RKO (cell line): ENCODE results near the gene CD19.
"Not testable (repeated sequence)": the region's sequence is repeated elsewhere in the genome, so short reads cannot be mapped to it uniquely, and the experiment has no call there.

Experiments used
- DNase-seq: peaks from one replicate; pipeline ENCODE4 v3.0.0-alpha.2; 2016; ENCODE audit warnings: low spot score

The CD19 gene

GRCh38 chr16:28937222-28937876 is 5.6 kb downstream of the CD19 start:
- no peak for DNase-seq

- DNase-seq = no peak
Observed at GRCh38 chr16:28938721-28939120, 7.0 kb downstream of the CD19 start.

- DNase-seq = not testable (repeated sequence)
Observed at GRCh38 chr16:28939825-28940224, 8.1 kb downstream of the CD19 start.

GRCh38 chr16:28943281-28943680 is 11.5 kb downstream of the CD19 start:
- DNase-seq = no peak

GRCh38 chr16:28946681-28947080 is 14.9 kb downstream of the CD19 start:
- DNase-seq = no peak

GRCh38 chr16:28950648-28951409 is 19.1 kb downstream of the CD19 start, which contains the start of gene NFATC2IP:
NFATC2IP (plus strand) TSS chr16:28950937; CDS start chr16:28951012, 75 bp downstream.
- peak; percentile 100 for DNase-seq

- peak; percentile 24 for DNase-seq
Observed at GRCh38 chr16:28951410-28951943, 19.7 kb downstream of the CD19 start.

- no peak for DNase-seq
Observed at GRCh38 chr16:28958216-28958615, 26.4 kb downstream of the CD19 start.

GRCh38 chr16:28958836-28959235 is 27.1 kb downstream of the CD19 start:
- no peak for DNase-seq

GRCh38 chr16:28964072-28964471 is 32.3 kb downstream of the CD19 start:
- no peak for DNase-seq

GRCh38 chr16:28964496-28964895 is 32.7 kb downstream of the CD19 start:
- no peak for DNase-seq

- no peak for DNase-seq
Observed at GRCh38 chr16:28967156-28967555, 35.4 kb downstream of the CD19 start.

GRCh38 chr16:28969696-28970095 is 37.9 kb downstream of the CD19 start:
- not testable (repeated sequence) for DNase-seq

GRCh38 chr16:28974007-28974436 is 42.3 kb downstream of the CD19 start:
- DNase-seq = peak; percentile 76

GRCh38 chr16:28974437-28975157 is 42.8 kb downstream of the CD19 start, which contains the start of gene SPNS1:
SPNS1 (plus strand) TSS chr16:28974778; CDS start chr16:28975152, 374 bp downstream.
- DNase-seq = peak; percentile 97

- peak; percentile 40 for DNase-seq
Observed at GRCh38 chr16:28975158-28975599, 43.4 kb downstream of the CD19 start.

GRCh38 chr16:28977703-28978662 is 46.2 kb downstream of the CD19 start:
- no peak for DNase-seq

- DNase-seq = not testable (repeated sequence)
Observed at GRCh38 chr16:28980330-28980729, 48.6 kb downstream of the CD19 start.

GRCh38 chr16:28980929-28981328 is 49.2 kb downstream of the CD19 start:
- no peak for DNase-seq

GRCh38 chr16:28981517-28981916 is 49.7 kb downstream of the CD19 start:
- DNase-seq = peak; percentile 14

GRCh38 chr16:28982418-28982817 is 50.6 kb downstream of the CD19 start:
- no peak for DNase-seq
